Natural killer cell (primary cell): Measurements from ENCODE around the gene TEX52. TPM values are rescaled to one million over a fixed set of nuclear protein-coding genes. Genes with fewer than 3 reads are reported as not detected.

Source experiments
- ATAC-seq, 3 donors: fragments of 150-1000 bp in 2 of 3; fragments of 200-7000 bp in 1 of 3; cut with Tn5 transposase; 1 replicate in 1 of 3; 2 replicates in 2 of 3; pipeline ENCODE4 v1.10.0; 2021; ENCODE audit warnings: mild to moderate bottlenecking in 2 of 3, moderate library complexity in 2 of 3
- DNase-seq, 2 donors: peaks; one replicate each; pipeline versions ENCODE4 v3.0.0 to v3.0.0-alpha.2; 2013 to 2021; ENCODE audit warnings: mixed read lengths in 1 of 2
- H3K27ac ChIP-seq: one replicate; pipeline ENCODE4 v1.5.1; 2013; ENCODE audit warnings: mild to moderate bottlenecking, low read length
- H3K27me3 ChIP-seq: one replicate; pipeline ENCODE4 v1.6.1; 2013; ENCODE audit warnings: low read length; ENCODE audit not compliant: control insufficient read depth, insufficient read depth
- H3K36me3 ChIP-seq: one replicate; pipeline ENCODE4 v1.6.1; 2013; ENCODE audit warnings: low read length; ENCODE audit not compliant: control insufficient read depth, insufficient read depth
- H3K4me1 ChIP-seq: one replicate; pipeline ENCODE4 v1.6.1; 2013; ENCODE audit warnings: low read length; ENCODE audit not compliant: control insufficient read depth, insufficient read depth
- H3K4me3 ChIP-seq: one replicate; pipeline ENCODE4 v1.5.1; 2013; ENCODE audit warnings: low read length
- H3K9me3 ChIP-seq: one replicate; pipeline ENCODE4 v1.6.1; 2013; ENCODE audit warnings: low read length; ENCODE audit not compliant: control insufficient read depth, insufficient read depth
- H3K27ac Mint-ChIP-seq, 2 donors: one replicate each; pipeline ENCODE4 v1.8.0; 2022; ENCODE audit warnings: mild to moderate bottlenecking in 2 of 2, mixed read lengths in 2 of 2, moderate library complexity in 1 of 2
- H3K27me3 Mint-ChIP-seq, 2 donors: one replicate each; pipeline ENCODE4 v1.8.0; 2022; ENCODE audit warnings: low read depth in 2 of 2, mixed read lengths in 2 of 2
- H3K36me3 Mint-ChIP-seq: one replicate; pipeline ENCODE4 v1.8.0; 2022; ENCODE audit warnings: mixed read lengths
- H3K4me1 Mint-ChIP-seq, 2 donors: one replicate each; pipeline ENCODE4 v1.8.0; 2022; ENCODE audit warnings: mixed read lengths in 2 of 2
- H3K4me3 Mint-ChIP-seq: one replicate; pipeline ENCODE4 v1.8.0; 2022; ENCODE audit warnings: mild to moderate bottlenecking, moderate library complexity, mixed read lengths
- H3K9me3 Mint-ChIP-seq, 2 donors: one replicate each; pipeline ENCODE4 v1.8.0; 2022; ENCODE audit warnings: mixed read lengths in 2 of 2
- WGBS: methylation state at CpG from one replicate; pipeline ENCODE4 v1.1.7; 2013; ENCODE audit warnings: missing lambda C conversion rate; ENCODE audit not compliant: insufficient coverage; 5-methylcytosine and 5-hydroxymethylcytosine counted together
- intact Hi-C: fragments of 100-400 bp; cut with micrococcal nuclease; formaldehyde crosslinking; loops from one replicate; pipeline ENCODE4 v1.14.2; 2022
- total RNA-seq, 4 donors: library from RNA; stranded (reverse); fragments of 120-200 nt in 1 of 4; gene quantifications; one replicate each; pipeline versions ENCODE4 v1.2.3 to v1.2.4, GENCODE V29; 2013 to 2022
- TF ChIP-seq, protein P1 (sequence below): fragments of 200-600 bp; IDR thresholded peaks from one replicate; pipeline ENCODE4 v1.8.0; 2022; ENCODE audit warnings: antibody characterized with exemption

The TEX52 gene
- total RNA-seq, 3 donors from 2014 or later (not counting 1 experiment from before 2014, with no cell fraction given), result not detected

- intact Hi-C loops, result no loop called here
- H3K4me1 ChIP-seq, result no peaks in the 10 kb centered on the region
- peaks cover 71% of the 10 kb centered on the region for H3K36me3 ChIP-seq
- Mint-ChIP-seq H3K9me3 (no peaks in the 10 kb centered on the region), H3K36me3 (no peaks in the 10 kb centered on the region), H3K27ac (no peak overlapping the region), H3K4me3 (no peak overlapping the region), H3K27me3 (no peaks in the 10 kb centered on the region), H3K4me1 (peaks cover 0 to 9% of the 10 kb centered on the region in 2 donors)
- 92% methylated on average over 7 of the region's 9 CpGs for WGBS
- no peak overlapping the region for H3K4me3 ChIP-seq
- TF ChIP-seq, protein P1, sequence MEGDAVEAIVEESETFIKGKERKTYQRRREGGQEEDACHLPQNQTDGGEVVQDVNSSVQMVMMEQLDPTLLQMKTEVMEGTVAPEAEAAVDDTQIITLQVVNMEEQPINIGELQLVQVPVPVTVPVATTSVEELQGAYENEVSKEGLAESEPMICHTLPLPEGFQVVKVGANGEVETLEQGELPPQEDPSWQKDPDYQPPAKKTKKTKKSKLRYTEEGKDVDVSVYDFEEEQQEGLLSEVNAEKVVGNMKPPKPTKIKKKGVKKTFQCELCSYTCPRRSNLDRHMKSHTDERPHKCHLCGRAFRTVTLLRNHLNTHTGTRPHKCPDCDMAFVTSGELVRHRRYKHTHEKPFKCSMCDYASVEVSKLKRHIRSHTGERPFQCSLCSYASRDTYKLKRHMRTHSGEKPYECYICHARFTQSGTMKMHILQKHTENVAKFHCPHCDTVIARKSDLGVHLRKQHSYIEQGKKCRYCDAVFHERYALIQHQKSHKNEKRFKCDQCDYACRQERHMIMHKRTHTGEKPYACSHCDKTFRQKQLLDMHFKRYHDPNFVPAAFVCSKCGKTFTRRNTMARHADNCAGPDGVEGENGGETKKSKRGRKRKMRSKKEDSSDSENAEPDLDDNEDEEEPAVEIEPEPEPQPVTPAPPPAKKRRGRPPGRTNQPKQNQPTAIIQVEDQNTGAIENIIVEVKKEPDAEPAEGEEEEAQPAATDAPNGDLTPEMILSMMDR, result no peak
- H3K27me3 ChIP-seq, result no peaks in the 10 kb centered on the region
- no peak for ATAC-seq
- H3K9me3 ChIP-seq, result no peaks in the 10 kb centered on the region
- DNase-seq, result no peak
- no peak overlapping the region for H3K27ac ChIP-seq
These were observed 36.4 kb downstream of the TEX52 start for GRCh38 chr12:2820432-2820831.

- 97% methylated on average over 15 of the region's 15 CpGs for WGBS
- Histone ChIP-seq H3K4me3 (no peak overlapping the region), H3K9me3 (no peaks in the 10 kb centered on the region), H3K36me3 (peaks cover 64% of the 10 kb centered on the region), H3K27me3 (no peaks in the 10 kb centered on the region), H3K4me1 (no peaks in the 10 kb centered on the region), H3K27ac (no peak overlapping the region)
- no peak overlapping the region for H3K4me3 Mint-ChIP-seq
- no peak overlapping the region for H3K27ac Mint-ChIP-seq
- TF ChIP-seq, protein P1, result no peak
- peaks cover 0 to 13% of the 10 kb centered on the region in 2 donors for H3K4me1 Mint-ChIP-seq
- no peaks in the 10 kb centered on the region for H3K36me3 Mint-ChIP-seq
- intact Hi-C loops, result no loop called here
- H3K27me3 Mint-ChIP-seq, result no peaks in the 10 kb centered on the region
- DNase-seq (no peak), ATAC-seq (no peak)
- no peaks in the 10 kb centered on the region for H3K9me3 Mint-ChIP-seq
These were observed 37.0 kb downstream of the TEX52 start for GRCh38 chr12:2819810-2820209.

DNA sequence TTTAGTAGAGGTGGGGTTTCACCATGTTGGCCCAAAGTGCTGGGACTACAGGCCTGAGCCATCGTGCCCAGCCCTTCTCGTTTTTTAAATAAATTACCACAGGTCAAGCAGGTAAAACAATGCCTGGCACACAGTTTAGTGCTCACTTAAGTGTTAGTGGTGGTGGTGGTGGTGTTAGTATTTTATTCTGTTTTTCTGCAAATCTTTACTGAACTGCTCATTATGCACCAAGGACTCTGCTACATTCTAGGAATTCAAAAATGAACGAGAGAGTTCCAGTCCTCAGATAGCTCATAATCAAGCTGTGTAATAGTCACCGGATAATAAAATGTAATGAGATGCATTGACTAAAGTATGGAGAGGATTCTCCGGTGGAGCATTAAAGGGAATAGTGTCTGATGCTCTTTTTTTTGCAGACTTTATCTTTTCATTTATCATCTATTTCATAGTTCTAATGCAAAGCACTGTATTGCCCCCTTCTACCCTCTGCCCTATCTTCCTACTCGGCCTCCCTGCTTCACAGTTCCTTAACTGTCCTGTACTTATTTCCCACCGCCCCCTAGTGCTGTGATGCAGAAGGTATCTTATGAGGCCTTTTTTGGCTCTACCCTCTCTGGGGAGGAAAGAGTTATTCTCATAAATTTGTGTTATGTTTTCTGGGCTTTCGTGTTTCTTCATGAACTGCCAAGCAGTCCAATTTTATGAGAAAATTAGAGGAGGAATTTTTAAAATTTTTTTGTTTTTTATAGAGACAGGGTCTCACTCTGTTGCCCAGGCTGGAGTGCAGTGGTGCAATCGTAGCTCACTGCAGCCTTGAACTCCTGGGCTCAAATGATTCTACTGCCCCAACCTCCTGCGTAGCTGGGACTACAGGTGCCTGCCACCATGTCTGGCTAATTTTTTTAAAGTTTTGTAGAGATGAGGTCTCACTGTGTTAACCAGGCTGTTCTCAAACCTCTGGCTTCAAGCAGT, 43.3 kb downstream of the TEX52 start:
- DNase-seq (peak in 1 of 2 donors; percentile 72), ATAC-seq (no peak)
- Mint-ChIP-seq H3K27me3 (no peaks in the 10 kb centered on the region), H3K27ac (peak overlapping the region; percentile 97 to 100), H3K4me3 (peak overlapping the region; percentile 100), H3K36me3 (no peaks in the 10 kb centered on the region), H3K9me3 (no peaks in the 10 kb centered on the region), H3K4me1 (peaks cover 18 to 24% of the 10 kb centered on the region in 2 donors)
- 30% methylated on average over 7 of the region's 10 CpGs for WGBS
- Histone ChIP-seq H3K36me3 (peaks cover 13% of the 10 kb centered on the region), H3K27ac (peak overlapping the region; percentile 94), H3K4me3 (peak overlapping the region; percentile 94), H3K4me1 (peaks cover 9% of the 10 kb centered on the region), H3K27me3 (no peaks in the 10 kb centered on the region), H3K9me3 (no peaks in the 10 kb centered on the region)
- TF ChIP-seq, protein P1, result peak; percentile 38
- intact Hi-C loops, result loop anchor here (2.0 kb wide), 2 partner anchors 17 to 123 kb away; no protein-coding TSS in a partner anchor
